Measurements from ENCODE around the gene TUBB4B. TPM values are rescaled to one million over a fixed set of nuclear protein-coding genes. Genes with fewer than 3 reads are reported as not detected.
"Not testable (repeated sequence)": the region's sequence is repeated elsewhere in the genome, so short reads cannot be mapped to it uniquely, and the experiment has no call there.

TUBB4B gene
- total RNA-seq, 1 experiment from 2014 or later = 66.1 TPM

DNA sequence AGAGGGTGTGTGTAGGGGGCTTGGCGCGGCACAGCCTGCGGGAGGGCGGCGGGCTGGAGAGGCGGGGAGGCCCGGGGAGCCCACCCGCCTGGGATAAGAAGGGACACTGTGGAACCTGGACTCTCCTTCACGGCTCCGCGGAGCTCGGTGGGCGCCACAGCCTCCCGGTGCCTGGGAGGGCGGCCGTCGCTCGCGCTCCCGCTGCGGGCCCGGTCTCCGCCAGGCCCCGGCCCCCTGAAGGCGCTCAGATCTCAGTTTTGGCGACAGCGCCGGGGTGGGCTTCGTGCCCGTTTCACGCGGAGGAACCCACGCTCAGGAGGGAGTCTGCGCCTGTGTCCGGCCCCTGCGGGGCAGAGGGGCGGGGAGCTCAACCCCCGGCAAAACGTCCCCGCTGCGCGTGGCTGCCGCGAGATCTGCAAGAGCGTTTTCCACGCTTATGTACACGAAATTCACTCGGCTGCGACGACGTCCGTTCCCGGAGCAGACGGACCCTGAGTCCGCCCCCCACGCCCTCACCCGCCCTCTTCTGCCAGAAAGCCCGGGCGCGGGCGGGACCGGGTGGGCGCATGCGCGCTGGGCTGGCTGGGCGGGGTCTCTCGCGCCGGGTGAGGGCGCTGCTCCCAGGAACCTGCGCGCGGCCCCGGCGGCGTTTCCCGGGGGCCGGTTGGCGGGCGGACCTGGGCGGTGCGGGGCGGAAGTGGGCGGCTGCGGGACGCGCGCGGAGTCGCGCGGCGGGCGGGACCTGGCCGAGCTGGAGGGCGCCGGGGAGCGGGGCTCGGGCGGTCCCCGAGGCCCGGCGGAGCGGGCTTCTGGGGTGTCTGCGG is 13.7 kb downstream of the TUBB4B start, which contains the start of gene NELFB:
TSS of gene NELFB (plus strand) at position 704 of the 824 bp plus-strand sequence.
- in situ Hi-C loops (cut with HindIII; ENCODE audit: low pct_unique_long_range_greater_than_20kb, low sequenced_read_pairs) = no loop called here
- peak; percentile 86 for DNase-seq (ENCODE audit: low read depth, low spot score)

GRCh38 chr9:137255448-137256114 is 14.5 kb downstream of the TUBB4B start:
- in situ Hi-C loops (cut with HindIII; ENCODE audit: low pct_unique_long_range_greater_than_20kb, low sequenced_read_pairs) = no loop called here
- DNase-seq (ENCODE audit: low read depth, low spot score) = peak; percentile 33

DNA sequence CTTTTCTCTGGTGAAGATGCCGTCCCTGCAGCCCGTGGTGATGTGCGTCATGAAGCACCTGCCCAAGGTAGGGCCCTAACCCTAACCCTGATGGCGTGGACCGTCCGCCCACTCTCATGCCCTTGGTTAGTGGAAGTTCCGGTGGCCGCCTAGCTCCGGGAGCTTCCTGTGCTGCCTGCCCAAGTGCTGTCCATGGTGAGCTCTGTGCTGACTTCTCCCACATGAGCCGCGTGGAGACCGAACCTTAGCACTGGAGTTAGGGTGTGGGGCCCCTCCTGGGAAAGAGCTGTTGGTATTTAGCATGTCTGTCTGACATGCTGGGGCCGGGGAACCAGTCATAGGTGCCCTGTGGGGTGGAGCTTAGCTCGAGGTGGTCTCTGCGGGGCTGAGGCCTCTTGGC is 15.3 kb downstream of the TUBB4B start:
- DNase-seq (ENCODE audit: low read depth, low spot score) = no peak
- in situ Hi-C loops (cut with HindIII; ENCODE audit: low pct_unique_long_range_greater_than_20kb, low sequenced_read_pairs) = no loop called here

DNA sequence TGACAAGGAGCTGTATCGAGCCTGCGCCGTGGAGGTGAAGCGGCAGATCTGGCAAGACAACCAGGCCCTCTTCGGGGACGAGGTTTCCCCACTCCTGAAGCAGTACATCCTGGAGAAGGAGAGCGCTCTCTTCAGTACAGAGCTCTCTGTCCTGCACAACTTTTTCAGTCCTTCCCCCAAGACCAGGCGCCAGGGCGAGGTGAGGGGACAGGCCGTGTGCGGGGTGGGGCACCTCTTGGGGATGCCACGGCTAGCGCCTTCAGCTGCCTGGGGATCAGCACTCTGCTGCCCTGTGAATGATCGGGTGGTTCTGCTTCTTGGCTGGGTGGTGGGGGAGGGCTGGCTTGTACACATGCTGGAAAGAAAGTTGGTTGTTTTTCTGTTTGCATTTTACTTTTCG is 15.8 kb downstream of the TUBB4B start:
- no peak for DNase-seq (ENCODE audit: low read depth, low spot score)
- in situ Hi-C loops (cut with HindIII; ENCODE audit: low pct_unique_long_range_greater_than_20kb, low sequenced_read_pairs) = no loop called here

DNA sequence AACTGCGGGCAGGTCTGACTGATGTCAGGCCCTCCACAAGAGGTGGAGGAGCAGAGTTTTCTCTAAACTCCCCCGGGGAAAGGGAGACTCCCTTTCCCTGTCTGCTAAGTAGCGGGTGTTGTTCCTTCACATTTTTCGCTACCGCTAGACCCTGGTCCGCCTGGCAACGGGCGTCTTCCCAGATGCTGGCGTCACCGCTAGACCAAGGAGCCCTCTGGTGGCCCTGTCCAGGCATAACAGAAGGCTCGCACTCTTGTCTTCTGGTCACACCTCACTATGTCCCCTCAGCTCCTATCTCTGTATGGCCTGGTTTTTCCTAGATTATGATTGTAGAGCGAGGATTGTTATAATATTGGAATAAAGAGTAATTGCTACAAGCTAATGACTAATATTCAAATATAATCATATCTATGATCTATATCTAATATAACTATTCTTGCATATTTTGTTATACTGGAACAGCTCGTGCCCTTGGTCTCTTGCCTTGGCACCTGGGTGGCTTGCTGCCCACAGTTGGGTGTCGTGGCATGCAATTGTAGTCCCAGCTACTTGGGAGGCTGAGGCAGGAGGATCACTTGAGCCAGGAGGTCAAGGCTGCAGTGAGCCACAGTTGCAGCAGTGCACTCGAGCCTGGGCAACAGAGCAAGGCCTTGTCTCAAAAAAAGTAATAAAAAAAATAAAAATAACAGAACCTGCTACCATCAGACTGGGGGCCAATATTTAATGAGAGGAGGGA is 21.3 kb downstream of the TUBB4B start:
- peak; percentile 59 for DNase-seq (ENCODE audit: low read depth, low spot score)
- in situ Hi-C loops (cut with HindIII; ENCODE audit: low pct_unique_long_range_greater_than_20kb, low sequenced_read_pairs) = not testable (repeated sequence)

DNA sequence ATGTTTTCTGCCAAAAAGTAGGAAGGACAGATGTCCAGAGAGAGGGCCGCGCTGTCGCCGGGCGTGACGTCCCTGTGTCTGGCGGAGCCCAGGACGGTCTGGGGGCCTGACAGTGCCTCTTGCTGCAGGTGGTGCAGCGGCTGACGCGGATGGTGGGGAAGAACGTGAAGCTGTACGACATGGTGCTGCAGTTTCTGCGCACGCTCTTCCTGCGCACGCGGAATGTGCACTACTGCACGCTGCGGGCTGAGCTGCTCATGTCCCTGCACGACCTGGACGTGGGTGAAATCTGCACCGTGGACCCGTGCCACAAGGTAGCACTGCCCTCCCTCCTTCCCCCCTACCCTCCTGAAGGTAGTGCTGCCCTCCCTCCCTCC is 21.8 kb downstream of the TUBB4B start:
- in situ Hi-C loops (cut with HindIII; ENCODE audit: low pct_unique_long_range_greater_than_20kb, low sequenced_read_pairs) = no loop called here
- no peak for DNase-seq (ENCODE audit: low read depth, low spot score)

GRCh38 chr9:137263506-137263905 is 22.4 kb downstream of the TUBB4B start:
- in situ Hi-C loops (cut with HindIII; ENCODE audit: low pct_unique_long_range_greater_than_20kb, low sequenced_read_pairs) = no loop called here
- DNase-seq (ENCODE audit: low read depth, low spot score) = no peak

DNA sequence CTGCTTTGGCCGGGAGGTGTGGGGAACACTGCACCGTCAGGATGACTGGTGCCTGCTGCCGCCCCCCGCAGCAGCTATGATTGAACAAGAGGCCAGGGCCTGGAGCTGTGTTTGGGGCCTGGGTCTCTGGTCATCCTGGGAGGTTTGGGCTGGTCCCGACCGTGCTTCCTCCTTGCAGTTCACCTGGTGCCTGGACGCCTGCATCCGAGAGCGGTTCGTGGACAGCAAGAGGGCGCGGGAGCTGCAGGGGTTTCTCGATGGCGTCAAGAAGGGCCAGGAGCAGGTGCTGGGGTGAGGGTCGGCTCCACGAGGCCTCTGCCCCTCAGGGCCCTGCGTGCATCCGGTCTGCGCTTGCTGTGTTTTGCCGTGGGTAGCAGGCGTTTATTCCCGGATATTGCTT is 23.0 kb downstream of the TUBB4B start:
- in situ Hi-C loops (cut with HindIII; ENCODE audit: low pct_unique_long_range_greater_than_20kb, low sequenced_read_pairs) = no loop called here
- no peak for DNase-seq (ENCODE audit: low read depth, low spot score)

GRCh38 chr9:137265496-137266161 is 24.5 kb downstream of the TUBB4B start:
- DNase-seq (ENCODE audit: low read depth, low spot score) = no peak
- in situ Hi-C loops (cut with HindIII; ENCODE audit: low pct_unique_long_range_greater_than_20kb, low sequenced_read_pairs) = no loop called here

DNA sequence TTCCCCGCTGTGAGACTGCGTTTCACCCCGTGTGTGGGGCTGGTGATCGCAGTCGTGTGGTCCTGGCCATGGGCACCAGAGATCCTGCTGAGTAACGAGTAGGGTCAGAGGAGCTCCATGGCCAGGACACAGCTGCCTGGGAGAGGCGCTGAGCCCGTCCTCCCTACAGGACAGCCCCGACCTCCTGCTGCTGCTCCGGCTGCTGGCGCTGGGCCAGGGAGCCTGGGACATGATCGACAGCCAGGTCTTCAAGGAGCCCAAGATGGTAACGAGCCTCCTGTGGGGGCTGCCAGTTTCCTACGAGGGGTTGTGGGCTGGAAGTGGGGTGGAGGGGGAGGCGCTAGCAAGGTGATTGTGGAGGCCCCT is 25.1 kb downstream of the TUBB4B start:
- in situ Hi-C loops (cut with HindIII; ENCODE audit: low pct_unique_long_range_greater_than_20kb, low sequenced_read_pairs) = no loop called here
- DNase-seq (ENCODE audit: low read depth, low spot score) = no peak

DNA sequence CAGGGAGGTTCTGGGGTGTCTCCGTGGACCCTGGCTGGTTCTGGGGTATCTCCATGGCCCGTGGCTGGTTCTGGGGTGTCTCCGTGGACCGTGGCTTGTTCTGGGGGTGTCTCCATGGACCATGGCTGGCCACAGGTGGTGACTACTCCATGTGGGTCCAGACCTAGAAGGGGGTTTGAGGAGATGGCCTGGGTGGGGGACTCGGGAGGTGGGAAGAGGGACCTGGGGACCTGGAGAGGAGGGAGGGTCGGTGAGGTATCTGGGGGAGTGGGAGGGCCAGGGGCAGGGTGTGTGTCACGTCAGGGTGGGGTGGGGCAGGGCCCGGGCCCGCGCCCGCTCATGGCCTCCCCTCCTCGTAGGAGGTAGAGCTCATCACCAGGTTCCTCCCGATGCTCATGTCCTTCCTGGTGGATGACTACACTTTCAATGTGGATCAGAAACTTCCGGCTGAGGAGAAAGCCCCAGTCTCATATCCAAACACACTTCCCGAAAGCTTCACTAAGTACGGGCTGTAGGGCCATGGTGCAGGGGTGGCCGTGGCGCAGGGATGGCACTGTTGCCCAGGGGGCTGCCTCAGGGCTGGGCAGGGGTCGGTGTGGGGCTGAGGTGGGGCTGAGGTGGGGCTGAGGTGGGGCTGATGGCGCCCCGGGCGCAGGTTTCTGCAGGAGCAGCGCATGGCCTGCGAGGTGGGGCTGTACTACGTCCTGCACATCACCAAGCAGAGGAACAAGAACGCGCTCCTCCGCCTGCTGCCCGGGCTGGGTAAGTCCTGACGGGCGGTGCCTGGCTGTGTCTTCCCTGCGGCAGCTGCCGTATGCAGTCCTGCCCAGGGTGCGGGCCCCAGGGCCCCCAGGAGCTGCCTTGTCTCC is 25.7 kb downstream of the TUBB4B start:
- in situ Hi-C loops (cut with HindIII; ENCODE audit: low pct_unique_long_range_greater_than_20kb, low sequenced_read_pairs) = no loop called here
- DNase-seq (ENCODE audit: low read depth, low spot score) = no peak

DNA sequence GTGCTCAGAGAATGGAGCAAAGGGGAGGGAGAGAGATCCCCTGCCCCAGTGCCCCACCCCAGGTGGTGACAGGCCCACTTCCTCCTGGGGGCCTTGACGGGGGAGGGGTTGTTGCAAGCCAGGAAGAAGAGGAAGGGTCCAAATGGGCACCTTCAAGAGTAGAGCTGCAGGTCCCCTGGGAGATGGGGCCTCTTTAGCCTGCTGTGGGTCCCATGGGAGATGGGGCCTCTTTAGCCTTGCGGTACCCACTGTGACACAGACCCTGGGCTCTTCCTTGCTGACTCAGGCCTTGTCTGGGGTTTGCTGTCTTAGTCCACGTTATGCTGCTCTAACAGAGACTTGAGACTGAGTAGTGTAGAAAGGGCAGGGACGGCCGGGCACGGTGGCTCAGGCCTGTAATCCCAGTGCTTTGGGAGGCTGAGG is 26.9 kb downstream of the TUBB4B start:
- DNase-seq (ENCODE audit: low read depth, low spot score) = no peak
- in situ Hi-C loops (cut with HindIII; ENCODE audit: low pct_unique_long_range_greater_than_20kb, low sequenced_read_pairs) = no loop called here

- DNase-seq (ENCODE audit: low read depth, low spot score) = no peak
- in situ Hi-C loops (cut with HindIII; ENCODE audit: low pct_unique_long_range_greater_than_20kb, low sequenced_read_pairs) = no loop called here
Observed at GRCh38 chr9:137268538-137269201, 27.6 kb downstream of the TUBB4B start.

DNA sequence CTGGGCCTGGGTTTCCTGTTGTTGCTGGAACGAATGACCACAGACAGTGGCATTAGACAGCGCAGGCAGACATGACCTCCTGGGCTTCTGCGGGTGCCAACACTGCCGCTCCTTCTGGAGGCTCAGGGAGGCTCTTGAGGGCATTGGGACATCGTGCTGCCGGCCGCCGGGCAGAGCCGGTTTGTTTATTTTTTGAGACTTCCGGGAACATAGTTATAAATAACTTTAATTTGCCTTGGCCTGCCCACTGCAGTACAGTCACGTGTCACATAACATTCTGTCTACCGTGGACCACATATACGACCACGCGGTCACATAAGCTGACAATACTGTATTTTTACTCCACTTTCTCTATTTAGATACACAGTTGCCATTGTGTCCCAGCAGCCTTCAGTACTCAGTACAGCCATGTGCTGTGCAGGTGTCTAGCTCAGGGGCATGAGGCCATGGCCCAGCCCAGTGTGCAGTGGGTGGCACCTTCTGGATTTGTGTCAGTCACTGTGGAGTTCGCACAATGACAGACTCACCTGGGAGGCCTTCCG is 28.2 kb downstream of the TUBB4B start:
- DNase-seq (ENCODE audit: low read depth, low spot score) = no peak
- in situ Hi-C loops (cut with HindIII; ENCODE audit: low pct_unique_long_range_greater_than_20kb, low sequenced_read_pairs) = no loop called here

- no peak for DNase-seq (ENCODE audit: low read depth, low spot score)
- in situ Hi-C loops (cut with HindIII; ENCODE audit: low pct_unique_long_range_greater_than_20kb, low sequenced_read_pairs) = no loop called here
Observed at GRCh38 chr9:137270929-137271695, 30.0 kb downstream of the TUBB4B start.

GRCh38 chr9:137271696-137272076 is 30.6 kb downstream of the TUBB4B start:
- in situ Hi-C loops (cut with HindIII; ENCODE audit: low pct_unique_long_range_greater_than_20kb, low sequenced_read_pairs) = no loop called here
- no peak for DNase-seq (ENCODE audit: low read depth, low spot score)
